Esophagus muscularis mucosa (tissue), 3 donors: ENCODE results near the gene MOCS3.

Source experiments
- EP300 ChIP-seq: sonication (generic); formaldehyde crosslinking; IDR thresholded peaks from one replicate; pipeline ENCODE4 v1.6.1; 2017; ENCODE audit warnings: antibody characterized with exemption
- TF ChIP-seq, protein P1 (sequence below), 3 experiments: fragments of 200-600 bp in 2 of 3; fragments of 450-650 bp in 1 of 3; sonication (generic) in 2 of 3; IDR thresholded peaks; one replicate each; pipeline ENCODE4 v1.5.1; 2017 to 2019; ENCODE audit warnings: antibody characterized with exemption in 3 of 3, mild to moderate bottlenecking in 2 of 3, moderate library complexity in 1 of 3

GRCh38 chr20:50913690-50914375, 44.8 kb upstream of the MOCS3 start:
- TF ChIP-seq EP300: no peak
- TF ChIP-seq, protein P1, sequence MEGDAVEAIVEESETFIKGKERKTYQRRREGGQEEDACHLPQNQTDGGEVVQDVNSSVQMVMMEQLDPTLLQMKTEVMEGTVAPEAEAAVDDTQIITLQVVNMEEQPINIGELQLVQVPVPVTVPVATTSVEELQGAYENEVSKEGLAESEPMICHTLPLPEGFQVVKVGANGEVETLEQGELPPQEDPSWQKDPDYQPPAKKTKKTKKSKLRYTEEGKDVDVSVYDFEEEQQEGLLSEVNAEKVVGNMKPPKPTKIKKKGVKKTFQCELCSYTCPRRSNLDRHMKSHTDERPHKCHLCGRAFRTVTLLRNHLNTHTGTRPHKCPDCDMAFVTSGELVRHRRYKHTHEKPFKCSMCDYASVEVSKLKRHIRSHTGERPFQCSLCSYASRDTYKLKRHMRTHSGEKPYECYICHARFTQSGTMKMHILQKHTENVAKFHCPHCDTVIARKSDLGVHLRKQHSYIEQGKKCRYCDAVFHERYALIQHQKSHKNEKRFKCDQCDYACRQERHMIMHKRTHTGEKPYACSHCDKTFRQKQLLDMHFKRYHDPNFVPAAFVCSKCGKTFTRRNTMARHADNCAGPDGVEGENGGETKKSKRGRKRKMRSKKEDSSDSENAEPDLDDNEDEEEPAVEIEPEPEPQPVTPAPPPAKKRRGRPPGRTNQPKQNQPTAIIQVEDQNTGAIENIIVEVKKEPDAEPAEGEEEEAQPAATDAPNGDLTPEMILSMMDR (IDR thresholded peaks at IDR 0.05): no peak
